Ecto neural progenitor cell (in vitro differentiated cells): Measurements from ENCODE around the gene ADAM17.
"Not testable (repeated sequence)": the region's sequence is repeated elsewhere in the genome, so short reads cannot be mapped to it uniquely, and the experiment has no call there.

ENCODE experiments used
- DNase-seq: peaks from one replicate; pipeline ENCODE4 v3.0.0-alpha.2; 2018; ENCODE audit warnings: low spot score

Gene ADAM17

GRCh38 chr2:9555297-9556120, at the start of gene ADAM17:
TSS of gene ADAM17 (minus strand) at chr2:9555830. CDS start at chr2:9555605, 225 bp downstream.
- DNase-seq = peak; percentile 96

- DNase-seq = no peak
Measured at GRCh38 chr2:9602412-9602811, 46.8 kb upstream of the ADAM17 start.

- DNase-seq = no peak
Measured at GRCh38 chr2:9601397-9601796, 45.8 kb upstream of the ADAM17 start.

- DNase-seq = no peak
Measured at GRCh38 chr2:9599430-9599829, 43.8 kb upstream of the ADAM17 start.

- no peak for DNase-seq
Measured at GRCh38 chr2:9596621-9597311, 41.1 kb upstream of the ADAM17 start.

GRCh38 chr2:9595746-9596145, 40.1 kb upstream of the ADAM17 start:
- DNase-seq = no peak

GRCh38 chr2:9595256-9595655, 39.6 kb upstream of the ADAM17 start:
- not testable (repeated sequence) for DNase-seq

GRCh38 chr2:9594366-9595054, 38.9 kb upstream of the ADAM17 start:
- DNase-seq = no peak

- no peak for DNase-seq
Measured at GRCh38 chr2:9593925-9594324, 38.3 kb upstream of the ADAM17 start.

- DNase-seq = no peak
Measured at GRCh38 chr2:9592699-9593098, 37.1 kb upstream of the ADAM17 start.

GRCh38 chr2:9590641-9591040, 35.0 kb upstream of the ADAM17 start:
- DNase-seq = no peak

GRCh38 chr2:9586465-9586864, 30.8 kb upstream of the ADAM17 start:
- no peak for DNase-seq

GRCh38 chr2:9585486-9585885, 29.9 kb upstream of the ADAM17 start:
- DNase-seq = no peak

- DNase-seq = not testable (repeated sequence)
Measured at GRCh38 chr2:9584902-9585301, 29.3 kb upstream of the ADAM17 start.

GRCh38 chr2:9582624-9583023, 27.0 kb upstream of the ADAM17 start:
- no peak for DNase-seq

- no peak for DNase-seq
Measured at GRCh38 chr2:9578467-9579235, 23.0 kb upstream of the ADAM17 start.

GRCh38 chr2:9574331-9574730, 18.7 kb upstream of the ADAM17 start:
- no peak for DNase-seq

- no peak for DNase-seq
Measured at GRCh38 chr2:9573840-9574239, 18.2 kb upstream of the ADAM17 start.

- no peak for DNase-seq
Measured at GRCh38 chr2:9573013-9573720, 17.5 kb upstream of the ADAM17 start.

- no peak for DNase-seq
Measured at GRCh38 chr2:9570182-9571060, 14.8 kb upstream of the ADAM17 start.
